IMR-90 (cell line): ENCODE data around the gene MSI2.

ENCODE experiments used
- CEBPB ChIP-seq: IDR thresholded peaks from 2 replicates; pipeline ENCODE4 v1.6.1; 2012; ENCODE audit warnings: low read depth, low read length, improper control_type of control experiment
- POLR2A ChIP-seq: IDR thresholded peaks from 2 replicates; pipeline ENCODE4 v1.6.1; 2012; ENCODE audit warnings: mild to moderate bottlenecking, low read depth, low read length
- RCOR1 ChIP-seq: IDR thresholded peaks from 2 replicates; pipeline ENCODE4 v1.6.1; 2012; ENCODE audit warnings: mild to moderate bottlenecking, low read length, improper control_type of control experiment; ENCODE audit not compliant: insufficient replicate concordance
- TF ChIP-seq, protein P1 (sequence below): conservative IDR thresholded peaks from 2 replicates; pipeline ENCODE4 v1.5.1; 2012; ENCODE audit warnings: mild to moderate bottlenecking, low read depth, low read length, improper control_type of control experiment

DNA sequence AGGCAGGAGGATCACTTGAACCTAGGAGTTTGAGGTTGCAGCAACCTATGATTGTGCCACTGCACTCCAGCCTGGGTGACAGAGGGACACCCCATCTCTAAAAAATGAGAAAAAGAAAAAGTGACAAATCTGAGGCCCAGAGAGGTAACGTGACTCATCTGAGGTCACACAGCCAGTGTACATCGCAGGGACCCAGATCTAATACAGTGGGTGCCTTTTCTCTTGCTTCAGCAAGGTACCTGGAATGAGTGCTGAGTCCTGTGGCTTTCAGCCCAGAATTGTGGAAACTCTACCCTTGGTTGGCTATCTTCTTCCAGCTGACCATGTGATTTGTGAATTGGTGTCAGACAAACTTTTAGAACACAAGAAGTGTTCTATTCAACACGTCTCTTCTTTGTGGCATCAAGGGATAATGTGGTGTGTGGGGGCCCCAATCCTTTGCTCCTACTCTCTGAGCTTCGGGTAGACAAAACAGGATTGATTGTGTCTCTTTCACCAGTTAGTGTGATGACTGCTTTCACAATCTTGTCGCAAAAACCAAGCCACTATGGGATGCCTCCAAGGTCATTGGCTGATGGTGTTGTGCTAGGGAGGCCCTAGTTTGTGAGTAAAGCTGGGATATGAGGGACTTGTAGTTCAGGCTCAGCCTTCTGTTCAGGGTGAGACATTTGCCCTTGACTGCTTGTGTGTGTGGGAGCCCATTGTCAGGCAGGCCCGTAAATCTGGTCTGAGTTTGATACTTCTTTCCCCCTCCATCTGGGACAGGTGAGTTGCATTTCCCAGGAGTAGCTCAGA is 71.0 kb downstream of the MSI2 start:
- TF ChIP-seq, protein P1, sequence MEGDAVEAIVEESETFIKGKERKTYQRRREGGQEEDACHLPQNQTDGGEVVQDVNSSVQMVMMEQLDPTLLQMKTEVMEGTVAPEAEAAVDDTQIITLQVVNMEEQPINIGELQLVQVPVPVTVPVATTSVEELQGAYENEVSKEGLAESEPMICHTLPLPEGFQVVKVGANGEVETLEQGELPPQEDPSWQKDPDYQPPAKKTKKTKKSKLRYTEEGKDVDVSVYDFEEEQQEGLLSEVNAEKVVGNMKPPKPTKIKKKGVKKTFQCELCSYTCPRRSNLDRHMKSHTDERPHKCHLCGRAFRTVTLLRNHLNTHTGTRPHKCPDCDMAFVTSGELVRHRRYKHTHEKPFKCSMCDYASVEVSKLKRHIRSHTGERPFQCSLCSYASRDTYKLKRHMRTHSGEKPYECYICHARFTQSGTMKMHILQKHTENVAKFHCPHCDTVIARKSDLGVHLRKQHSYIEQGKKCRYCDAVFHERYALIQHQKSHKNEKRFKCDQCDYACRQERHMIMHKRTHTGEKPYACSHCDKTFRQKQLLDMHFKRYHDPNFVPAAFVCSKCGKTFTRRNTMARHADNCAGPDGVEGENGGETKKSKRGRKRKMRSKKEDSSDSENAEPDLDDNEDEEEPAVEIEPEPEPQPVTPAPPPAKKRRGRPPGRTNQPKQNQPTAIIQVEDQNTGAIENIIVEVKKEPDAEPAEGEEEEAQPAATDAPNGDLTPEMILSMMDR = no peak
- TF ChIP-seq RCOR1 (no peak), CEBPB (no peak), POLR2A (no peak)
